ENCODE measurements around the gene NPTN.

Gene NPTN

GRCh38 chr15:73575636-73576247 lies 57.4 kb downstream of the NPTN start:
- H3K4me1 ChIP-seq (ENCODE audit: low read length), result no peaks in the 10 kb centered on the region
- H4K20me1 ChIP-seq (ENCODE audit: insufficient read depth, low read length), result no peaks in the 10 kb centered on the region
- no peak overlapping the region for H3K9ac ChIP-seq (ENCODE audit: low read length)
- no peak overlapping the region for H2AFZ ChIP-seq (ENCODE audit: low read length)
- H3K27me3 ChIP-seq (replicated peaks; ENCODE audit: insufficient read depth, low read length), result no peaks in the 10 kb centered on the region
- TF ChIP-seq EZH2 (optimal IDR thresholded peaks at IDR 0.05; ENCODE audit: low read depth, low read length) (no peak), CTCF (IDR thresholded peaks at IDR 0.05; ENCODE audit: low read length) (no peak), EZH2phosphoT487 (IDR thresholded peaks at IDR 0.05; ENCODE audit: low read length) (no peak)
- DNase-seq, result no peak
- no peak overlapping the region for H3K27ac ChIP-seq (ENCODE audit: low read length)
- H3K79me2 ChIP-seq (ENCODE audit: low read length), result no peaks in the 10 kb centered on the region
- H3K36me3 ChIP-seq (replicated peaks; ENCODE audit: insufficient read depth, low read length), result no peaks in the 10 kb centered on the region
- H3F3A ChIP-seq (ENCODE audit: insufficient read depth, low read length), result no peaks in the 10 kb centered on the region
- no peak overlapping the region for H3K4me2 ChIP-seq (ENCODE audit: low read depth, low read length)
- H3K9me3 ChIP-seq (replicated peaks; ENCODE audit: insufficient read depth, low read length), result no peaks in the 10 kb centered on the region
- no peak overlapping the region for H3K4me3 ChIP-seq (ENCODE audit: low read length)
- no peaks in the 10 kb centered on the region for H3K9me2 ChIP-seq (replicated peaks; ENCODE audit: insufficient read depth, low read length)

GRCh38 chr15:73573572-73573971 lies 59.6 kb downstream of the NPTN start:
- Histone ChIP-seq H3K79me2 (ENCODE audit: low read length) (no peaks in the 10 kb centered on the region), H3K4me1 (ENCODE audit: low read length) (no peaks in the 10 kb centered on the region), H3K27ac (ENCODE audit: low read length) (no peak overlapping the region), H3K4me3 (ENCODE audit: low read length) (no peak overlapping the region), H3K9ac (ENCODE audit: low read length) (no peak overlapping the region), H2AFZ (ENCODE audit: low read length) (no peak overlapping the region), H3K27me3 (replicated peaks; ENCODE audit: insufficient read depth, low read length) (no peaks in the 10 kb centered on the region), H3K9me3 (replicated peaks; ENCODE audit: insufficient read depth, low read length) (no peaks in the 10 kb centered on the region), H3F3A (ENCODE audit: insufficient read depth, low read length) (no peaks in the 10 kb centered on the region), H3K4me2 (ENCODE audit: low read depth, low read length) (no peak overlapping the region), H3K36me3 (replicated peaks; ENCODE audit: insufficient read depth, low read length) (no peaks in the 10 kb centered on the region), H3K9me2 (replicated peaks; ENCODE audit: insufficient read depth, low read length) (no peaks in the 10 kb centered on the region), H4K20me1 (ENCODE audit: insufficient read depth, low read length) (no peaks in the 10 kb centered on the region)
- DNase-seq, result no peak
- TF ChIP-seq EZH2 (optimal IDR thresholded peaks at IDR 0.05; ENCODE audit: low read depth, low read length) (no peak), EZH2phosphoT487 (IDR thresholded peaks at IDR 0.05; ENCODE audit: low read length) (no peak), CTCF (IDR thresholded peaks at IDR 0.05; ENCODE audit: low read length) (no peak)

- no peak overlapping the region for H3K9ac ChIP-seq (ENCODE audit: low read length)
- no peak overlapping the region for H2AFZ ChIP-seq (ENCODE audit: low read length)
- H3K4me2 ChIP-seq (ENCODE audit: low read depth, low read length), result no peak overlapping the region
- no peak overlapping the region for H3K4me3 ChIP-seq (ENCODE audit: low read length)
- no peak for DNase-seq
- TF ChIP-seq EZH2phosphoT487 (IDR thresholded peaks at IDR 0.05; ENCODE audit: low read length) (no peak), EZH2 (optimal IDR thresholded peaks at IDR 0.05; ENCODE audit: low read depth, low read length) (no peak), CTCF (IDR thresholded peaks at IDR 0.05; ENCODE audit: low read length) (no peak)
- no peaks in the 10 kb centered on the region for H3F3A ChIP-seq (ENCODE audit: insufficient read depth, low read length)
- no peaks in the 10 kb centered on the region for H4K20me1 ChIP-seq (ENCODE audit: insufficient read depth, low read length)
- no peaks in the 10 kb centered on the region for H3K79me2 ChIP-seq (ENCODE audit: low read length)
- no peaks in the 10 kb centered on the region for H3K9me2 ChIP-seq (replicated peaks; ENCODE audit: insufficient read depth, low read length)
- H3K36me3 ChIP-seq (replicated peaks; ENCODE audit: insufficient read depth, low read length), result no peaks in the 10 kb centered on the region
- H3K27ac ChIP-seq (ENCODE audit: low read length), result no peak overlapping the region
- no peaks in the 10 kb centered on the region for H3K4me1 ChIP-seq (ENCODE audit: low read length)
- no peaks in the 10 kb centered on the region for H3K27me3 ChIP-seq (replicated peaks; ENCODE audit: insufficient read depth, low read length)
- no peaks in the 10 kb centered on the region for H3K9me3 ChIP-seq (replicated peaks; ENCODE audit: insufficient read depth, low read length)
Measured at GRCh38 chr15:73573037-73573436, 60.2 kb downstream of the NPTN start.
